Body of pancreas (tissue), 4 donors: ENCODE results near the gene AGAP1.

Experiments used
- POLR2A ChIP-seq, 3 donors: fragments of 450-650 bp; IDR thresholded peaks; one replicate each; pipeline ENCODE4 v1.6.1; 2016; ENCODE audit warnings: antibody characterized with exemption in 3 of 3, mild to moderate bottlenecking in 2 of 3
- TF ChIP-seq, protein P1 (sequence below), 7 experiments: fragments of 450-650 bp in 4 of 7; fragments of 200-600 bp in 3 of 7; sonication (generic) in 3 of 7; IDR thresholded peaks; one replicate each; pipeline ENCODE4 v1.5.1; 2016 to 2019; ENCODE audit warnings: antibody characterized with exemption in 7 of 7

GRCh38 chr2:235930701-235931100, 436.9 kb downstream of the AGAP1 start:
- TF ChIP-seq, protein P1, sequence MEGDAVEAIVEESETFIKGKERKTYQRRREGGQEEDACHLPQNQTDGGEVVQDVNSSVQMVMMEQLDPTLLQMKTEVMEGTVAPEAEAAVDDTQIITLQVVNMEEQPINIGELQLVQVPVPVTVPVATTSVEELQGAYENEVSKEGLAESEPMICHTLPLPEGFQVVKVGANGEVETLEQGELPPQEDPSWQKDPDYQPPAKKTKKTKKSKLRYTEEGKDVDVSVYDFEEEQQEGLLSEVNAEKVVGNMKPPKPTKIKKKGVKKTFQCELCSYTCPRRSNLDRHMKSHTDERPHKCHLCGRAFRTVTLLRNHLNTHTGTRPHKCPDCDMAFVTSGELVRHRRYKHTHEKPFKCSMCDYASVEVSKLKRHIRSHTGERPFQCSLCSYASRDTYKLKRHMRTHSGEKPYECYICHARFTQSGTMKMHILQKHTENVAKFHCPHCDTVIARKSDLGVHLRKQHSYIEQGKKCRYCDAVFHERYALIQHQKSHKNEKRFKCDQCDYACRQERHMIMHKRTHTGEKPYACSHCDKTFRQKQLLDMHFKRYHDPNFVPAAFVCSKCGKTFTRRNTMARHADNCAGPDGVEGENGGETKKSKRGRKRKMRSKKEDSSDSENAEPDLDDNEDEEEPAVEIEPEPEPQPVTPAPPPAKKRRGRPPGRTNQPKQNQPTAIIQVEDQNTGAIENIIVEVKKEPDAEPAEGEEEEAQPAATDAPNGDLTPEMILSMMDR (IDR thresholded peaks at IDR 0.05) = no peak
- TF ChIP-seq POLR2A (IDR thresholded peaks at IDR 0.05) = no peak
